Kidney (tissue), 14 donors: Measurements from ENCODE around the gene INPP5D. TPM values are rescaled to one million over a fixed set of nuclear protein-coding genes. Genes with fewer than 3 reads are reported as not detected.

Source experiments
- DNase-seq, 5 donors: peaks; one replicate each; pipeline ENCODE4 v3.0.0-alpha.2; 2013 to 2020
- FAIRE-seq: peaks from 2 replicates; lab custom pipeline; 2012; peaks lifted over from hg19 to GRCh38; lab: Jason Lieb, UNC
- H3K27ac ChIP-seq, 2 donors: one replicate each; pipeline ENCODE4 v1.7.0; 2013; ENCODE audit warnings: low read depth in 2 of 2, low read length in 2 of 2, inconsistent platforms in 1 of 2
- H3K27me3 ChIP-seq: one replicate; pipeline ENCODE4 v1.7.1; 2013; ENCODE audit warnings: low read length, inconsistent platforms; ENCODE audit not compliant: control insufficient read depth, insufficient read depth
- H3K36me3 ChIP-seq, 3 donors: one replicate each; pipeline versions ENCODE4 v1.7.0 to v1.7.1; 2013; ENCODE audit warnings: low read length in 3 of 3, control low read depth in 1 of 3, inconsistent platforms in 1 of 3; ENCODE audit not compliant: insufficient read depth in 3 of 3, control insufficient read depth in 2 of 3
- H3K4me1 ChIP-seq, 3 donors: one replicate each; pipeline versions ENCODE4 v1.7.0 to v1.7.1; 2013; ENCODE audit warnings: low read length in 3 of 3, inconsistent platforms in 1 of 3, low read depth in 1 of 3; ENCODE audit not compliant: control insufficient read depth in 2 of 3, insufficient read depth in 2 of 3
- H3K4me3 ChIP-seq, 3 donors: one replicate each; pipeline versions ENCODE4 v1.7.0 to v1.8.1; 2013; ENCODE audit warnings: low read length in 3 of 3, control low read depth in 1 of 3, inconsistent platforms in 1 of 3
- H3K9ac ChIP-seq, 3 donors: one replicate each; pipeline versions ENCODE4 v1.7.0 to v1.7.1; 2013; ENCODE audit warnings: low read length in 3 of 3, control low read depth in 1 of 3, inconsistent platforms in 1 of 3
- H3K9me3 ChIP-seq, 3 donors: one replicate each; pipeline versions ENCODE4 v1.7.0 to v1.7.1; 2013; ENCODE audit warnings: low read length in 3 of 3, control low read depth in 1 of 3, inconsistent platforms in 1 of 3; ENCODE audit not compliant: control insufficient read depth in 2 of 3, insufficient read depth in 1 of 3
- intact Hi-C: fragments of 100-400 bp; cut with DNase I; formaldehyde crosslinking; loops from one replicate; pipeline ENCODE4 v1.11.1; 2022
- polyA plus RNA-seq: library from polyadenylated mRNA; stranded (reverse); fragments of 350-450 nt; fragmentation: Illumina TruSeq; extraction: RNeasy Lipid Tissue Mini Kit (QIAGEN cat#74804); gene quantifications from one replicate; pipeline ENCODE4 v1.2.3, GENCODE V29; 2014; ENCODE audit warnings: low read depth, low replicate concordance; ENCODE audit not compliant: insufficient read depth
- total RNA-seq: library from RNA; stranded (reverse); fragmentation: NEBNext Ultra II Directional; extraction: Animal tissue kit (Norgen Biotek cat#: 25700); gene quantifications from one replicate; pipeline ENCODE4 v1.2.1, GENCODE V29; 2021
- TF ChIP-seq, protein P1 (sequence below): IDR thresholded peaks from 3 replicates; pipeline ENCODE4 v1.5.1; 2012; ENCODE audit warnings: mild to moderate bottlenecking, moderate library complexity, borderline replicate concordance; ENCODE audit not compliant: insufficient read depth; ENCODE audit errors: extremely low read depth
- donor health status: control.
- donor health status: control.
- donor health status: control.
- donor health status: control.
- donor health status: control.
- donor health status: DM: yes; HTN: yes; CAD: no.
- donor health status: Normal renal cell carcinoma (clear cell type).

INPP5D gene
- total and polyA plus RNA-seq, 2 donors from 2014 or later, result 2.6 to 29.6 TPM

- no peak overlapping the region for H3K4me3 ChIP-seq
- no peak overlapping the region for H3K9ac ChIP-seq
- no peaks in the 10 kb centered on the region for H3K9me3 ChIP-seq
- TF ChIP-seq, protein P1, sequence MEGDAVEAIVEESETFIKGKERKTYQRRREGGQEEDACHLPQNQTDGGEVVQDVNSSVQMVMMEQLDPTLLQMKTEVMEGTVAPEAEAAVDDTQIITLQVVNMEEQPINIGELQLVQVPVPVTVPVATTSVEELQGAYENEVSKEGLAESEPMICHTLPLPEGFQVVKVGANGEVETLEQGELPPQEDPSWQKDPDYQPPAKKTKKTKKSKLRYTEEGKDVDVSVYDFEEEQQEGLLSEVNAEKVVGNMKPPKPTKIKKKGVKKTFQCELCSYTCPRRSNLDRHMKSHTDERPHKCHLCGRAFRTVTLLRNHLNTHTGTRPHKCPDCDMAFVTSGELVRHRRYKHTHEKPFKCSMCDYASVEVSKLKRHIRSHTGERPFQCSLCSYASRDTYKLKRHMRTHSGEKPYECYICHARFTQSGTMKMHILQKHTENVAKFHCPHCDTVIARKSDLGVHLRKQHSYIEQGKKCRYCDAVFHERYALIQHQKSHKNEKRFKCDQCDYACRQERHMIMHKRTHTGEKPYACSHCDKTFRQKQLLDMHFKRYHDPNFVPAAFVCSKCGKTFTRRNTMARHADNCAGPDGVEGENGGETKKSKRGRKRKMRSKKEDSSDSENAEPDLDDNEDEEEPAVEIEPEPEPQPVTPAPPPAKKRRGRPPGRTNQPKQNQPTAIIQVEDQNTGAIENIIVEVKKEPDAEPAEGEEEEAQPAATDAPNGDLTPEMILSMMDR, result no peak
- H3K4me1 ChIP-seq, result no peaks in the 10 kb centered on the region
- no peak overlapping the region for H3K27ac ChIP-seq
- no peak for DNase-seq
- no peak for FAIRE-seq
- intact Hi-C loops, result no loop called here
- no peaks in the 10 kb centered on the region for H3K27me3 ChIP-seq
- no peaks in the 10 kb centered on the region for H3K36me3 ChIP-seq
Observed at GRCh38 chr2:233236820-233237589, 176.9 kb downstream of the INPP5D start.

GRCh38 chr2:233240897-233241296, 180.8 kb downstream of the INPP5D start:
- Histone ChIP-seq H3K9me3 (no peaks in the 10 kb centered on the region), H3K4me3 (no peak overlapping the region), H3K9ac (no peak overlapping the region), H3K4me1 (no peaks in the 10 kb centered on the region), H3K27me3 (no peaks in the 10 kb centered on the region), H3K36me3 (no peaks in the 10 kb centered on the region), H3K27ac (no peak overlapping the region)
- TF ChIP-seq, protein P1, result no peak
- DNase-seq (no peak), FAIRE-seq (no peak)
- intact Hi-C loops, result no loop called here

- FAIRE-seq (no peak), DNase-seq (no peak)
- H3K4me1 ChIP-seq, result no peaks in the 10 kb centered on the region
- H3K36me3 ChIP-seq, result no peaks in the 10 kb centered on the region
- no peaks in the 10 kb centered on the region for H3K9me3 ChIP-seq
- no peak overlapping the region for H3K4me3 ChIP-seq
- TF ChIP-seq, protein P1, result no peak
- no peak overlapping the region for H3K9ac ChIP-seq
- no peaks in the 10 kb centered on the region for H3K27me3 ChIP-seq
- no peak overlapping the region for H3K27ac ChIP-seq
- intact Hi-C loops, result no loop called here
Observed at GRCh38 chr2:233241803-233242202, 181.7 kb downstream of the INPP5D start.
